Left ventricle myocardium superior (tissue), 1 donor: Measurements from ENCODE around the gene UFC1. TPM values are rescaled to one million over a fixed set of nuclear protein-coding genes. Genes with fewer than 3 reads are reported as not detected.

ENCODE experiments used
- ATAC-seq: fragments of 200-7000 bp; cut with Tn5 transposase; one replicate; pipeline ENCODE4 v1.9.1; 2020; ENCODE audit warnings: mild to moderate bottlenecking, moderate library complexity
- DNase-seq: peaks from one replicate; pipeline ENCODE4 v3.0.0-alpha.2; 2020
- intact Hi-C: fragments of 100-400 bp; cut with micrococcal nuclease; formaldehyde crosslinking; loops from one replicate; pipeline ENCODE4 v1.11.0; 2022
- total RNA-seq: library from RNA; stranded (reverse); fragmentation: NEBNext Ultra II Directional; extraction: Animal tissue kit (Norgen Biotek cat#: 25700); gene quantifications from one replicate; pipeline ENCODE4 v1.2.1, GENCODE V29; 2021
- donor health status: DM: no; HTN: yes; CAD: no; lungs with severe emphysema.

Gene UFC1
- total RNA-seq, 1 donor from 2014 or later, result 78.0 TPM

DNA sequence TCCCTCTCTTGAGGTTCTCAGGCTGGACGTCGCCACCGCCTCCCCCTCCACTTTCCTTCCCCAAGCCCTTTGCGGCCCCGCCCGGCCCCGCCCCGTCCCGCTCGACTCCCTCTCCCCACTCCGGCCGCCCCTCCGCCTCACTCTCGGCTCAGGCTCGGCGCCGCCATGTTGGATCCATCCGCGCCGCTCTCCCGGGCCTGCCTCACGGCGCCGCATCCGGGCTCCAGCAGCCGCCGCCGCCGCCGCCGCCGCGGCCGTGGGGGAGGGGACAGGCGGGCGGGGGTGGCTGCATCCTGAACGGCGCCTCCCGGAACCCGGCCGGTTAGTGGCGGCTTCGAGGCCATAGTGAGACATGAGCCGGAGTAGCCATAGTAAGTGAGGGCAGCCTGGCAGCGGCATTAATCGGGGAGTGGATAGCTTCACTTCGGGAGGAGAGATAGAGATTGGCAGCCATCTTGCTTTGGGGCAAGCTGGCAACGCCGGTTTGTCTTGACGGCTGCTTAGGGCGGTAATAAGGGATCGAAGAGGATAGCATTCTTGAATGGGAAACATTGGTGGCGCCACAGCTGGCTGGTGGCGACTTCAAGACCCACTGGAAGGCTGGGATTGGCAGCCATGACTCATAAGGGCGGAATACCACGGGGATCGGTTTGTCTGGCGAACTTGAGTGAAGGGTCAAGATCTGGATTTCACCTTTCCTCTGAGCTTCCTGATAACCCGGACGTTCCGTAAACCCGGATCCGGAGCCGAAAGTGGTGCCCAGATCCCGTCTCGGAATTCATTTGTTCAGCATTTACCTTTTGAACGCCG, 21.2 kb upstream of the UFC1 start, which contains the start of gene DEDD:
DEDD (minus strand) TSS at position 258 of the 810 bp plus-strand sequence. CDS start 8,205 bp downstream, outside the sequence.
- intact Hi-C loops, result no loop called here

DNA sequence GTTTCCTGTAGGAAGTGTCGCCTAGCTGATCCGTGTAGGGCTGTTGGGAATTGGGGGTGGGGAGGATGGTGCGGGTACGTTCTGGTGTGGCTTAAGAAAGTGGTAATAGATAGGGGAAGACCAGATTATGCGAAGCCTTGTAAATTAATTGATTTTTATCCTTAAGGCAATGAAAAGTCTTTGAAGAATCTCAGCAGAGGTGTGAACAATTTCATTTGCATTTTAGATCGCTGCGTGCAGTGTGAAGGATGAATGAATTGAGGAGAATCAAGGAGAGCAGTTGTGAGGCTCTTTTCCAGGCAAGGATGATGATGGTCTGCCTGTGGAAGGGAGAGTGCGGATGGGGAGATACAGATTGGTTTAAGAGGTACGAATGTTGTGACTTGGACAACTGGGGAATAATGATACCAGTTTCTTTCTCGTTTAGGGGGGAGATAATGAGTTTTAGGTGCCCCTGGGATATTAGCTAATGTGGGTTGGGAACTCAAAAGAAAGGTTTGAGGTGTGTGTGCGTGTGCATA, 20.5 kb upstream of the UFC1 start:
- DNase-seq (no peak), ATAC-seq (peak; percentile 35)
- intact Hi-C loops, result no loop called here

More for the DNA sequence above, 21.2 kb upstream of the UFC1 start, which contains the start of gene DEDD:
- ATAC-seq, result peak; percentile 94
- DNase-seq, result peak; percentile 95

DNA sequence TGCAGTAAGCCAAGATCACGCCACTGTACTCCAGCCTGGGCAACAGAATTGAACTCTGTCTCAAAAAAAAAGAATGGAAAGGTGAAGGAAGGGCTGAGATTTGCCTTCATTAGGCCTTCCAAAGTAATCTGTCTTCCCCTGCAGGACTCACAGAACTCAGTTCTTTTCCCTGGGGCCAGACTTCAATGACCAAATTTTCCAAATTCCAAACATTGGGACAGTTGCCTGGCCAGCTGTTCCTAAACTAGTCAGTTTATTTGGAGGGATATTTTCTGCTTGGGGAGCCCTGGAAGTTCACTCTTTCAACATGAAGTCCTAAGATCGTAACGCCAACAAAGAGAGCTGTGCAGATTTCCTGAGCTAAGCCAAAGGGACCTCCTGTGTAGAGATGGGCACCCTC, 15.9 kb upstream of the UFC1 start:
- no peak for DNase-seq
- intact Hi-C loops, result no loop called here
- ATAC-seq, result peak; percentile 11

DNA sequence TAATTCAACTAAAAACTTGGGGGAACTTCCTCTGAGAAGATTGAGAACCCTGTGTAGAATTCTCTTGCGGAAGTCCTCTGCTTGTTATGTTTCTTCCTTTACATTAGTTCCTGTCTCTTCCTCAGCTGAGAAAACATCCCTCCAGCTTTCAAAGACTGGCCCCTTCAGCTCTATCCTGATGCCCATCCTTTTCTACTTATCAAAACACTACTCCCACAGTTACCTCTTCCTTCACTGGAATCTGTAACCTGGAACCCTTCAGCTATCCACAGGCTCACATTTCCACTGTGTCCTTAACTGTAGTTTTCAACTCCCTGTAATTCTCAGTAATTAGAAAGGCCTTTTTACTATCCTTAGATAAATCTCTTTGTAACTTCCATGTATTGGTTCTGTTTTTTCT, 15.3 kb upstream of the UFC1 start:
- DNase-seq (no peak), ATAC-seq (no peak)
- intact Hi-C loops, result no loop called here

DNA sequence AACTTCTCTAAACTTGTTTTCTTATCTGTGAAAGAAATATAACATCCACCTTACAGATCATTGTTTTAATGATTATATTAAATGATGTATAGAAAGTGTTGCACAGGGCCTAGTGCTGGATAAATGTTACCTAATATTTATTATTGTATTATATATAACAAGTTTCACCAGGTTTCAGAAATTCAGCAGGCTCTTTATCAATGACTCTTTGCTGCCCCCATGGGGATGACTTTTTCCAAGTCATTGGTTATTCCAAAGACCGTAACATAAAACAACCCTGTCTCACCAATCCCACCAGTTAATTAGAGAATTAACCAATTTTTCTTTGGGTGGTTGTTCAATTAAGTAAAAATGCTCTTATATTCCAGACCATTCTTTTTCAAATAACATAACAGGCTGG, 14.0 kb upstream of the UFC1 start:
- intact Hi-C loops, result no loop called here
- no peak for DNase-seq

DNA sequence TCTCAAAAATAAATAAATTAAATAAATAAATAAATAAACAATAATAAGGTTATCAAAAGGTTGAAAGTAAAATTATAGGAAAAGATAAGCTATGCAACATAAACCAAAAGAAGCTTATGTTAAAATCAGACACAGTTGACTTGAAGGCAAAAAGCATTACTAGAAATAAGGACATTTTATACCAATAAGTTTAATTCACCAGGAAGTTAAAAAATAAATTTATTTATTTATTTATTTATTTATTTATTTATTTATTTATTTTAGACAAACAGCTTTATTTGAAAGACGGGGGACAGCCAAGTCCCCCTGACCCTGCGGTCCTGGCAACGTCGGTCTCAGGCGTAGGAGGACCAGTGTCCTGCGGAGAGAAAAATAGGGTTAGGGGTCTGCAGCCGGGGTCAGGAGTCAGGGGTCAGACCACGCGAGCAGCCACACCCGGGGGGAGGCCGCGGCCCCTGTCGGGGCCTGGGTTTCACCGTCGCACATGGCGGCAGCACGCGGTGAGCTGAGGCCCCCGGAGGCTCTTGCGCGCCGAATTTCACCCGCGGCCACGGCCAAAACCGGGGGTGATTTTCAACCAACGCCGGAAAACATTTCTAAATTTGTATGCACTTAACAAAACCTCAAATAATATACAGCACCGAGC, 12.9 kb upstream of the UFC1 start:
- DNase-seq (no peak), ATAC-seq (no peak)
- intact Hi-C loops, result no loop called here

More for the DNA sequence above, 14.0 kb upstream of the UFC1 start:
- ATAC-seq, result no peak

DNA sequence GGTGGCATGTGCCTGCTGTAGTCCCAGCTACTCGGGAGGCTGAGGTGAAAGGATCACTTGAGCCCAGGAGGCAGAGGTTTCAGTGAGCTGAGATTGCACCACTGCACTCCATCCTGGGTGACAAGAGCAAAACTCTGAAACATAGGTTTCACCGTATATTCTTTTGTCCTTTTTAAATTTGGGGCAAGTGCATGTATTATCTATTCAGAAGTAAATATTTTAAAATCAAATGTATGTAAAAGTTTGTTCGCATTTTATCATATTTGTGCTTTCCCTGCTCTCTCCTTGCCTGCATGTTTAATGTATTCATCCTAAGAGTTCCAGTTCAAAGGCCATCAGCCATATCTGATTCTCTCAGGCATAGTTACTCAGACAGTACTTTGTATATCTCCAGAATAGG, 7.9 kb upstream of the UFC1 start:
- intact Hi-C loops, result no loop called here
- DNase-seq (no peak), ATAC-seq (no peak)

DNA sequence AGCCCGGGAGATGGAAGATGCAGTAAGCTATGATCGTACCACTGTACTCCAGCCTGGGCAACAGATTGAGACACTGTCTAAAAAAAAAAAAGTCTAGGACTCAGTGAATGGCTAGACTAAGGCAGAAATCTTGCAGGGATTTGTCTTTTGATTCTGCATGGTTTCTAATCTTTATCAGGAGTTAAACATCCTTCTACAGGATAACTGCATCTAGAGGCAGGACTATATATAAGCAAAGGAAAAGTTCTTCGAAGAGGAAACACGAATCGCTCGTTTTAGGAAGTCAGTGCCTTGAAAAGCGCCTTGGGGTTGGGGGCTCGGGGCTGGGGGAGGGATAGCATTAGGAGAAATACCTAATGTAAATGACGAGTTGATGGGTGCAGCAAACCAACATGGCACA, 602 bp upstream of the UFC1 start:
- no peak for DNase-seq
- intact Hi-C loops, result no loop called here
- no peak for ATAC-seq

DNA sequence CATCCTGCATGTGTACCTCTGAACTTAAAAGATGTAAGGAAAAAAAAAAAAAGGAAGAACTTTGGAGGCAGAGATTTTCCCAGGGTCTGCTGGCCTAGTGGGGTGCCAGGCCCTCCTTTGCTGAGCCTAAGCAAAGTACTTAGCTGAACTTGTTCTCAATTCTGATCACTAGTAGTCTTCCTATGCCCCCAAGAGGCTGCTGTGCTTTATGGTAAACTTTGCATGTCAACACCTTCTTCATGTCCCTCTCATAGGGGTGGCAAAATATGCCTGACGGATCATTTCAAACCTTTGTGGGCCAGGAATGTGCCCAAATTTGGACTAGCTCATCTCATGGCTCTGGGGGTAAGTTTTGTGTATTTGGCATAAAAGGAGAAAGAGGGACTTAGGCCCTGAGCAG, 4.1 kb downstream of the UFC1 start:
- ATAC-seq, result no peak
- DNase-seq, result no peak
- intact Hi-C loops, result no loop called here

DNA sequence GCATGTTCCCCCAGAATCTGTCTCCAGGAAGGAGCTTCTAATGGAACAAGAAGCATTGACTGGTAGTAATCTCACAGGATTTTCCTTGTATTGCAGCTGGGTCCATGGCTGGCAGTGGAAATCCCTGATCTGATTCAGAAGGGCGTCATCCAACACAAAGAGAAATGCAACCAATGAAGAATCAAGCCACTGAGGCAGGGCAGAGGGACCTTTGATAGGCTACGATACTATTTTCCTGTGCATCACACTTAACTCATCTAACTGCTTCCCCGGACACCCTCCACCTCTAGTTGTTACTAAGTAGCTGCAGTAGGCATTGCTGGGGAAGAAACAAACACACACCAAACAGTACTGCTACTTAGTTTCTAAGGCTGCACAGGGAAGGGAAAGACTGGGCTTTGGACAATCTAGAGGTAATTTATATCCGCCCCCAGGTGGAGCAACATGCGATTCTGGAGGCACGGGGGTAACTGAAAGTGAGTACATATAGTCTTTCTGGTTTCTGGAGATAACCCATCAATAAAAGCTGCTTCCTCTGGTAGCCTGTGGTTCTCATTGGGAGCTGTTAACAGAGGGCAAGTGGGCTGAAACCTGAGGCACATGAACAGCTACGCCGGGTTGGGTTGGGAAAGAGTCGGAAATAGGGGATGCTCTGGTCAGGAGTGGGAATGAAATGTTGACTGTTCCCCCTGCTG, 4.7 kb downstream of the UFC1 start:
- DNase-seq, result no peak
- ATAC-seq, result no peak
- intact Hi-C loops, result no loop called here

DNA sequence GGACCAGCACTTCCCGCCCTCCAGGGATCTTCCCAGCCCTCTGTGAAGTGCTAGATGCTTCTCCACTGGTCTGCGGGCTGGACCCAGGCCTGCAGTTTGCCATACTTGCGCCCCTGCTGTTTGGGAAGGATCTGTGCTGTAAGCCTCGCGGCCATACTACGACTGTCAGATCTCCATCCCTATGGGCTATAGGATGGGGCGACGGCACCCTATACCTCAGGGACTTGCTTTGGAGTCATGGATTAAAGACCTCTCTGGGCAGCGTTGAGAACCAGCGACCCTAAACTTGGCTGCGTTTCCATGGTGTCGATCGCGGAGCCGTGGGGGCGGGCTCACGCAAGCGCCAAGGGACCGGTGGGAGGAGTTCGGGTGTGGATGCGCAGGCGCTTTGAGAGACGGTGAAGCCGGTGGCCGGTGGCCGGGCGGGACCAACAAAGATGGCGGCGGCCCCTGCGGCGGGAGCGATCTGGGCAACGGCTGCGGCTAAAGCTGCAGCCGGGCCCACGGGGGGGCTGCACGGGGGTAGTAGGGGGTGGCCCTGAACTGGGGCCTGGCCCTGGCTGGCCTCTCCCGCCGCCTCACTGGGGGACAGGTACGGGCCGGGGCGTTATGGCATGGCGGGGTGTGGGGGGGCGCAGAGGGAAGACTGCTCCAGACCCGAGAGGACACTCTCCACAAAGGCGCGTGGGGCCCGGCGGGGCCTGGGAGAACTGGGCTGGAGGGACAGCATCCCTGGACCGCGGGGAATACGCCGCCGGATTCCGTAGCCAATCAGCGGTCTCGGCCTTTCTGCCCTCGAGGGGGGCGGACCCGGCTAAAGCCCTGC, 5.5 kb downstream of the UFC1 start, which contains the start of gene USP21:
USP21 (plus strand) TSS at position 414 of the 826 bp plus-strand sequence. CDS start 1,141 bp downstream, outside the sequence.
- DNase-seq (peak; percentile 96), ATAC-seq (peak; percentile 97)
- intact Hi-C loops, result no loop called here

DNA sequence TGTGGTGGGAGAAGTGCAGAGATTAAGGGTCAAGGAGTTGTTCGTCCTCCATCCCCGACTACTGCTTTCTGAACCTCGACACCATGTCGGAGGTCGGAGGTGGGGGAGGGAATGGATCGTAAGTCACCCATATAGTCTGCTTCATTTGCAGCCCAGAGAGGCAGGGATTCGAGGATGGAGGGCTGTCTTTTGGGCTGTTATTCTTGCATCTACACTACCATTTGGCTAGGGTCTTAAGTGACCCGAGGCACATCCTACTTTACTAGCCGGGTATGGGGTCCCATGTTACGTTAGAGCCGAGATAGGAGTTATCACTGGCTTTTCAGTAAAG, 6.1 kb downstream of the UFC1 start:
- DNase-seq (no peak), ATAC-seq (no peak)
- intact Hi-C loops, result no loop called here

DNA sequence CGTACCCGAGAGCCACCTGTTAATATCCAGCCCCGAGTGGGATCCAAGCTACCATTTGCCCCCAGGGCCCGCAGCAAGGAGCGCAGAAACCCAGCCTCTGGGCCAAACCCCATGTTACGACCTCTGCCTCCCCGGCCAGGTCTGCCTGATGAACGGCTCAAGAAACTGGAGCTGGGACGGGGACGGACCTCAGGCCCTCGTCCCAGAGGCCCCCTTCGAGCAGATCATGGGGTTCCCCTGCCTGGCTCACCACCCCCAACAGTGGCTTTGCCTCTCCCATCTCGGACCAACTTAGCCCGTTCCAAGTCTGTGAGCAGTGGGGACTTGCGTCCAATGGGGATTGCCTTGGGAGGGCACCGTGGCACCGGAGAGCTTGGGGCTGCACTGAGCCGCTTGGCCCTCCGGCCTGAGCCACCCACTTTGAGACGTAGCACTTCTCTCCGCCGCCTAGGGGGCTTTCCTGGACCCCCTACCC, 6.9 kb downstream of the UFC1 start:
- intact Hi-C loops, result no loop called here
- no peak for ATAC-seq
- DNase-seq, result no peak

DNA sequence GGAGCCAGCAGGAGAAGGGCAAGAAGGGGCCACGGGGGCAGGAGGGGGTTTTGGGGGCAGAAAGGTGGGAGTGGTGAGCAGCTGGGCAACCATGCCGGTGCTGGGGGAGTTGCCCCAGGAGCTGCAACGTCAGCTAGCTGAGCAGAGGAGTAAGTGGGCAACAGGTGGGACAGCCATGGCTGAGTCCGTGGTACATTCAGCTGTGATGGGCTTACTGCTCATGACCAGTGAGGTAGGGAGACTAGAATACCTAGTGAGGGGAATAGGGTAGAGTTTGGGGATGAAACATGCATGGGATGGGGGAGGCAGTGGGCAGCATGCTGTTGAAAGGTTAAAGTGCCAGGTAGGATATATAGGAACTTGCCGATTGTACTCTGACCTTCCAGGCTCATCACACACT, 7.9 kb downstream of the UFC1 start:
- intact Hi-C loops, result no loop called here
- ATAC-seq (no peak), DNase-seq (no peak)

DNA sequence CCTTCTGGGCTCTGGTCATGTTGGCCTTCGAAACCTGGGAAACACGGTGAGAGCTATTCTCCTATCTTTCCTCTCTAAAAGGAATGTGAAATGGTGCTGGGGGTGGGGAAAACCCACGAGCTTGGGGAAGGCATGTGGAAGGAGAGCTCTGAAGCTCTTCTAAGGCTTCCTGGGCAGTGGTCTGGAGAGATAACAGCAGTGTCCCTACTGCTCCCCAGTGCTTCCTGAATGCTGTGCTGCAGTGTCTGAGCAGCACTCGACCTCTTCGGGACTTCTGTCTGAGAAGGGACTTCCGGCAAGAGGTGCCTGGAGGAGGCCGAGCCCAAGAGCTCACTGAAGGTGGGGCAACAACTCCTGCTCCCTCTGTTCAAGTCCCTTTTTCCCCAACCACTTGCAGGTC, 8.3 kb downstream of the UFC1 start:
- no peak for ATAC-seq
- intact Hi-C loops, result no loop called here
- DNase-seq, result no peak

DNA sequence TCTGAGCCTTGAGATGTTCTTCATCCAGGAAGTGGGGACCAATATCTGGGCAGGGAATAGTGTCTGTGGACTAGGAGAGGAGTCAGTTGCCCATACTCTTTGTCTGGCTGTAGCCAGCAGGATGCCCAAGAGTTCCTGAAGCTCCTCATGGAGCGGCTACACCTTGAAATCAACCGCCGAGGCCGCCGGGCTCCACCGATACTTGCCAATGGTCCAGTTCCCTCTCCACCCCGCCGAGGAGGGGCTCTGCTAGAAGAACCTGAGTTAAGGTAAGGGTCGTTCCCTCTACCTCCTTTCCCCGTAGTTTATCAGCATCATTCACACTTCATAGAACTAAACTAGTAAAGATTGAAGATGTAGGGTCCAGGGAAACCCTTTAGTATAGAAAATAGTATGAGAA, 9.0 kb downstream of the UFC1 start:
- DNase-seq (no peak), ATAC-seq (no peak)
- intact Hi-C loops, result no loop called here

DNA sequence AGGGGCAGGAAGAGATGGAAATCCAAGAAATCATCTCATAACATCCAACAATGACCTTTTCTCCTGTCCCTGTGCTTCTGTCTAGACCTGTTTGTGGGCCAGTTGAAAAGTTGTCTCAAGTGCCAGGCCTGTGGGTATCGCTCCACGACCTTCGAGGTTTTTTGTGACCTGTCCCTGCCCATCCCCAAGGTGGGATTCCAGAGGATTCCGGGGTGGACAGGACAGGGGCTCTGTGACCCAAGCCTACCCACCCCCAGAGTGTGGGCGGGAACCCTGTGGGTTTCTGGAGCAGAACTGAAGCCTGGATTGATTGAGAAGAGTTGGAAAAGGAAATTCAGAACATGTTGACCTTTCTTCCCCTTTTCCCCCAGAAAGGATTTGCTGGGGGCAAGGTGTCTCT, 10.0 kb downstream of the UFC1 start:
- no peak for DNase-seq
- ATAC-seq, result no peak
- intact Hi-C loops, result no loop called here

DNA sequence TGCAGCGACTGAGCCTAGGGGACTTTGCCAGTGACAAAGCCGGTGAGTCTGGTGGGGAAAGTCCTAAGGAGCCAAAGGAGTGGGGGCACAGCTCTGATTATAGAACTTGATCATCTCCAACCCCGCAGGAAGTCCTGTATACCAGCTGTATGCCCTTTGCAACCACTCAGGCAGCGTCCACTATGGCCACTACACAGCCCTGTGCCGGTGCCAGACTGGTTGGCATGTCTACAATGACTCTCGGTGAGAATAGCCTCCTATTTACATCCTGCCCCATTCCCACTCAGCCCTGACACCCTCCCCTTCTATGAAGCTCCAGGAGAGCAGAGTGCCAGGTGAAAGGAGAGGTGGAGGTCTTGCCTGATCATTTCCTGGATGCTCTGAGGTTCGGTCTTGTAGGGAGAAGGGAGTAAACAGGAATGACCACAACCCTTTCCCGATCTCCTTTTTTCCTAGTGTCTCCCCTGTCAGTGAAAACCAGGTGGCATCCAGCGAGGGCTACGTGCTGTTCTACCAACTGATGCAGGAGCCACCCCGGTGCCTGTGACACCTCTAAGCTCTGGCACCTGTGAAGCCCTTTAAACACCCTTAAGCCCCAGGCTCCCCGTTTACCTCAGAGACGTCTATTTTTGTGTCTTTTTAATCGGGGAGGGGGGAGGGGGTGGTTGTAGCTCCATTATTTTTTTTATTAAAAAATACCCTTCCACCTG, 11.3 kb downstream of the UFC1 start:
- DNase-seq (no peak), ATAC-seq (no peak)
- intact Hi-C loops, result no loop called here
